Smooth muscle cell (in vitro differentiated cells): ENCODE measurements around the gene NLGN4X. TPM values are rescaled to one million over a fixed set of nuclear protein-coding genes. Genes with fewer than 3 reads are reported as not detected.

Source experiments
- DNase-seq: peaks from one replicate; lab custom pipeline; 2025; ENCODE audit not compliant: unreplicated experiment; lab: John Stamatoyannopoulos, UW
- H2AFZ ChIP-seq: fragments of 200-600 bp; sonication (generic); 2 replicates; pipeline ENCODE4 v1.6.0; 2016; ENCODE audit warnings: antibody characterized with exemption, low read depth, mild to moderate bottlenecking
- H3F3A ChIP-seq: fragments of 200-600 bp; sonication (generic); 2 replicates; pipeline ENCODE4 v1.6.0; 2017; ENCODE audit warnings: antibody characterized with exemption, low read depth
- H3K27ac ChIP-seq: fragments of 200-600 bp; sonication (generic); 2 replicates; pipeline ENCODE4 v1.5.1; 2016; ENCODE audit warnings: low read depth, mild to moderate bottlenecking
- H3K27me3 ChIP-seq: fragments of 200-600 bp; sonication (generic); 2 replicates; pipeline ENCODE4 v1.6.1; 2016; ENCODE audit warnings: low read depth, mild to moderate bottlenecking
- H3K36me3 ChIP-seq: fragments of 200-600 bp; sonication (generic); 2 replicates; pipeline ENCODE4 v1.5.1; 2016; ENCODE audit warnings: low read depth
- H3K4me1 ChIP-seq: fragments of 200-600 bp; sonication (generic); 2 replicates; pipeline ENCODE4 v1.5.1; 2016; ENCODE audit warnings: low read depth
- H3K4me2 ChIP-seq: fragments of 200-600 bp; sonication (generic); 2 replicates; pipeline ENCODE4 v1.6.0; 2016; ENCODE audit warnings: mild to moderate bottlenecking
- H3K4me3 ChIP-seq: fragments of 200-600 bp; sonication (generic); 2 replicates; pipeline ENCODE4 v1.5.1; 2016; ENCODE audit warnings: mild to moderate bottlenecking
- H3K79me2 ChIP-seq: fragments of 200-600 bp; sonication (generic); 2 replicates; pipeline ENCODE4 v1.6.0; 2016; ENCODE audit warnings: low read depth, mild to moderate bottlenecking
- H3K9ac ChIP-seq: fragments of 200-600 bp; sonication (generic); 2 replicates; pipeline ENCODE4 v1.6.0; 2016; ENCODE audit warnings: low read depth
- H3K9me3 ChIP-seq: fragments of 200-600 bp; sonication (generic); replicated peaks from 2 replicates; pipeline ENCODE4 v1.5.1; 2016; ENCODE audit warnings: low read depth
- H4K20me1 ChIP-seq: fragments of 200-600 bp; sonication (generic); 2 replicates; pipeline ENCODE4 v1.6.0; 2016; ENCODE audit warnings: low read depth
- CTCF ChIP-seq: fragments of 200-600 bp; sonication (generic); IDR thresholded peaks from 2 replicates; pipeline ENCODE4 v1.5.1; 2017; ENCODE audit warnings: borderline replicate concordance, mild to moderate bottlenecking, antibody characterized with exemption; ENCODE audit not compliant: insufficient read depth, poor library complexity, severe bottlenecking
- WGBS: methylation state at CpG from one replicate; pipeline ENCODE4 v1.1.7; 2016; ENCODE audit warnings: low lambda C conversion rate; 5-methylcytosine and 5-hydroxymethylcytosine counted together
- polyA plus RNA-seq: library from polyadenylated mRNA; unstranded; fragments of >200 nt; fragmentation: Nextera tagmentation; extraction: Ambion mirVana; gene quantifications from 2 replicates; pipeline ENCODE4 v1.2.1, GENCODE V29; 2016
- total RNA-seq: library from RNA; depleted of rRNA; stranded (reverse); fragments of >200 nt; gene quantifications from 2 replicates; pipeline ENCODE4 v1.2.3, GENCODE V29; 2014

Gene NLGN4X
- total and polyA plus RNA-seq, 2 experiments from 2014 or later: 1.6 to 4.7 TPM

- no peaks in the 10 kb centered on the region for H3K9me3 ChIP-seq
- no peaks in the 10 kb centered on the region for H3K4me1 ChIP-seq
- 95% methylated on average over 28 of the region's 28 CpGs for WGBS
- H2AFZ ChIP-seq: no peak overlapping the region
- no peak overlapping the region for H3K27ac ChIP-seq
- H3K4me2 ChIP-seq: no peak overlapping the region
- no peak overlapping the region for H3K4me3 ChIP-seq
- DNase-seq: no peak
- no peak overlapping the region for H3K9ac ChIP-seq
- no peaks in the 10 kb centered on the region for H4K20me1 ChIP-seq
- H3F3A ChIP-seq: no peaks in the 10 kb centered on the region
- no peaks in the 10 kb centered on the region for H3K27me3 ChIP-seq
- TF ChIP-seq CTCF: no peak
- no peaks in the 10 kb centered on the region for H3K79me2 ChIP-seq
- no peaks in the 10 kb centered on the region for H3K36me3 ChIP-seq
Measured at GRCh38 chrX:6187256-6187655, 41.4 kb downstream of the NLGN4X start.

- no peaks in the 10 kb centered on the region for H4K20me1 ChIP-seq
- no peaks in the 10 kb centered on the region for H3F3A ChIP-seq
- H3K27ac ChIP-seq: no peak overlapping the region
- DNase-seq: no peak
- H2AFZ ChIP-seq: no peak overlapping the region
- no peak overlapping the region for H3K4me2 ChIP-seq
- 76% methylated on average over 4 of the region's 4 CpGs for WGBS
- no peak for TF ChIP-seq CTCF
- no peak overlapping the region for H3K4me3 ChIP-seq
- no peak overlapping the region for H3K9ac ChIP-seq
- no peaks in the 10 kb centered on the region for H3K4me1 ChIP-seq
- H3K27me3 ChIP-seq: no peaks in the 10 kb centered on the region
- H3K79me2 ChIP-seq: no peaks in the 10 kb centered on the region
- H3K9me3 ChIP-seq: no peaks in the 10 kb centered on the region
- no peaks in the 10 kb centered on the region for H3K36me3 ChIP-seq
Measured at GRCh38 chrX:6184900-6185515, 43.7 kb downstream of the NLGN4X start.

GRCh38 chrX:6175914-6176313, 52.8 kb downstream of the NLGN4X start:
- no peak overlapping the region for H3K27ac ChIP-seq
- no peak overlapping the region for H3K9ac ChIP-seq
- H3K4me1 ChIP-seq: no peaks in the 10 kb centered on the region
- H4K20me1 ChIP-seq: no peaks in the 10 kb centered on the region
- no peak for TF ChIP-seq CTCF
- WGBS: 92% methylated on average over 3 of the region's 3 CpGs
- no peak overlapping the region for H3K4me3 ChIP-seq
- no peaks in the 10 kb centered on the region for H3K9me3 ChIP-seq
- no peak overlapping the region for H3K4me2 ChIP-seq
- no peaks in the 10 kb centered on the region for H3K27me3 ChIP-seq
- H3K79me2 ChIP-seq: no peaks in the 10 kb centered on the region
- no peaks in the 10 kb centered on the region for H3K36me3 ChIP-seq
- no peak for DNase-seq
- H2AFZ ChIP-seq: no peak overlapping the region
- H3F3A ChIP-seq: no peaks in the 10 kb centered on the region

- Histone ChIP-seq H3K4me1 (no peaks in the 10 kb centered on the region), H3F3A (no peaks in the 10 kb centered on the region), H3K9me3 (no peaks in the 10 kb centered on the region), H2AFZ (no peak overlapping the region), H3K36me3 (no peaks in the 10 kb centered on the region), H4K20me1 (no peaks in the 10 kb centered on the region), H3K27me3 (no peaks in the 10 kb centered on the region), H3K27ac (no peak overlapping the region), H3K4me3 (no peak overlapping the region), H3K4me2 (no peak overlapping the region), H3K79me2 (no peaks in the 10 kb centered on the region), H3K9ac (no peak overlapping the region)
- no peak for TF ChIP-seq CTCF
- no peak for DNase-seq
Measured at GRCh38 chrX:6170424-6170823, 58.2 kb downstream of the NLGN4X start.
